ENCODE measurements around the gene NDUFA7.
"Not testable (repeated sequence)": the region's sequence is repeated elsewhere in the genome, so short reads cannot be mapped to it uniquely, and the experiment has no call there.

The NDUFA7 gene

GRCh38 chr19:8319807-8320520, 1.2 kb downstream of the NDUFA7 start:
- no peak for DNase-seq (ENCODE audit: low spot score)

- not testable (repeated sequence) for DNase-seq (ENCODE audit: low spot score)
Observed at GRCh38 chr19:8318835-8319234, 2.3 kb downstream of the NDUFA7 start.

- no peak for DNase-seq (ENCODE audit: low spot score)
Observed at GRCh38 chr19:8316351-8317125, 4.6 kb downstream of the NDUFA7 start.

- not testable (repeated sequence) for DNase-seq (ENCODE audit: low spot score)
Observed at GRCh38 chr19:8314981-8315640, 6.1 kb downstream of the NDUFA7 start.

GRCh38 chr19:8311461-8312260, 9.5 kb downstream of the NDUFA7 start:
- peak; percentile 79 for DNase-seq (ENCODE audit: low spot score)

- DNase-seq (ENCODE audit: low spot score): no peak
Observed at GRCh38 chr19:8310342-8311055, 10.7 kb downstream of the NDUFA7 start.

GRCh38 chr19:8308891-8309291, 12.3 kb downstream of the NDUFA7 start:
- DNase-seq (ENCODE audit: low spot score): no peak

GRCh38 chr19:8307965-8308866, 13.0 kb downstream of the NDUFA7 start, which contains the start of gene CD320:
Gene CD320, minus strand, starts transcription at chr19:8308358. Its CDS starts 68 bp downstream, at chr19:8308290.
- DNase-seq (ENCODE audit: low spot score): peak; percentile 88

GRCh38 chr19:8307400-8307964, 13.7 kb downstream of the NDUFA7 start:
- DNase-seq (ENCODE audit: low spot score): no peak

GRCh38 chr19:8306235-8307054, 14.7 kb downstream of the NDUFA7 start:
- no peak for DNase-seq (ENCODE audit: low spot score)

- no peak for DNase-seq (ENCODE audit: low spot score)
Observed at GRCh38 chr19:8305798-8306197, 15.4 kb downstream of the NDUFA7 start.

GRCh38 chr19:8304841-8305621, 16.1 kb downstream of the NDUFA7 start:
- DNase-seq (ENCODE audit: low spot score): peak; percentile 41

GRCh38 chr19:8302734-8303133, 18.4 kb downstream of the NDUFA7 start:
- no peak for DNase-seq (ENCODE audit: low spot score)

GRCh38 chr19:8302357-8302691, 18.9 kb downstream of the NDUFA7 start:
- peak; percentile 48 for DNase-seq (ENCODE audit: low spot score)

GRCh38 chr19:8291337-8291736, 29.8 kb downstream of the NDUFA7 start:
- not testable (repeated sequence) for DNase-seq (ENCODE audit: low spot score)

GRCh38 chr19:8276508-8276907, 44.7 kb downstream of the NDUFA7 start:
- DNase-seq (ENCODE audit: low spot score): not testable (repeated sequence)

- DNase-seq (ENCODE audit: low spot score): no peak
Observed at GRCh38 chr19:8269724-8270123, 51.5 kb downstream of the NDUFA7 start.

- DNase-seq (ENCODE audit: low spot score): no peak
Observed at GRCh38 chr19:8265872-8266271, 55.3 kb downstream of the NDUFA7 start.
